Ishikawa (cell line): ENCODE results near the gene WDR4.

ENCODE experiments used
- CEBPB ChIP-seq: IDR thresholded peaks from 2 replicates; pipeline ENCODE4 v1.6.1; 2012
- CREB1 ChIP-seq: IDR thresholded peaks from 2 replicates; pipeline ENCODE4 v1.6.1; 2012; ENCODE audit warnings: low read depth
- EGR1 ChIP-seq: IDR thresholded peaks from 2 replicates; pipeline ENCODE4 v1.6.1; 2012
- EP300 ChIP-seq: IDR thresholded peaks from 2 replicates; pipeline ENCODE4 v1.6.1; 2012; ENCODE audit warnings: borderline replicate concordance
- FOXM1 ChIP-seq: IDR thresholded peaks from 2 replicates; pipeline ENCODE4 v1.6.1; 2012; ENCODE audit warnings: low read depth, borderline replicate concordance
- NFIC ChIP-seq: IDR thresholded peaks from 2 replicates; pipeline ENCODE4 v1.6.1; 2012
- RAD21 ChIP-seq: IDR thresholded peaks from 2 replicates; pipeline ENCODE4 v1.6.1; 2012; ENCODE audit warnings: low read depth
- TAF1 ChIP-seq: IDR thresholded peaks from 2 replicates; pipeline ENCODE4 v1.6.1; 2012; ENCODE audit warnings: low read depth, mild to moderate bottlenecking
- TCF12 ChIP-seq: IDR thresholded peaks from 2 replicates; pipeline ENCODE4 v1.6.1; 2012; ENCODE audit warnings: low read depth
- TEAD4 ChIP-seq: IDR thresholded peaks from 2 replicates; pipeline ENCODE4 v1.6.1; 2012
- YY1 ChIP-seq: IDR thresholded peaks from 2 replicates; pipeline ENCODE4 v1.6.1; 2012; ENCODE audit warnings: low read depth
- ZBTB7A ChIP-seq: IDR thresholded peaks from 2 replicates; pipeline ENCODE4 v1.6.1; 2012; ENCODE audit warnings: low read depth
- TF ChIP-seq, protein P1 (sequence below): IDR thresholded peaks from 2 replicates; pipeline ENCODE4 v1.6.1; 2012; ENCODE audit warnings: low read depth, mild to moderate bottlenecking
- TF ChIP-seq, protein P2 (sequence below): IDR thresholded peaks from 2 replicates; pipeline ENCODE4 v1.6.1; 2012
- TF ChIP-seq, protein P3 (sequence below): IDR thresholded peaks from 2 replicates; pipeline ENCODE4 v1.6.1; 2012

The WDR4 gene

DNA sequence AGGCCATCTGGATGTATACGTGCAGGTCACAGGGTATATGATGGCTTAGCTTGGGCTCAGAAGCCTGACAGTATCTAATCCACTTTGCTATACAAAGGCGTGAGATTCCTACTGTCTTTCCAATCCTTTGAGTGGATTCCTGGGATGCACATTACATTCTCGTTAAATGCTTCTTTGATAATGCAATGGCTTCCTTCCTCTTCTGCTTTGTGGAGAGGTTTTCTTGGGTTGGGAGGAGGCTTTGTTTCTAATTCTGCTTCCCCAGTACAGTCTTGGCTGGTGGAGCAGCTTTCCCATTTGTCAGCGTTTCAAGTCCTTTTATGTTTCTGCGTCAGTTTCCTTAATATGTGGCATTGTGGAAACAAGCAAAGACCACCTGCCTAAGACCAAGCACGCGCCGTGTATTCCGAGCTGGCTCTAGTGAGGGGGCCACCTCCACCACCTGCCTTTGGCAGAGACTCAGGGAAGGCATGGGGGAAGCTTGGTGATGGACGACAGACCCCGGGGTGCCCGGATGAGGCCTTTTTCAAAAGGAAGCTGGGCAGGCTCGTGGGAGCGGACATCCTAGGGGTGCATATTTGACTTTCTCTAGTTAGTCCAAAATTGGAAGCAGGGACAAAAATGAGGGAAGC is 72.7 kb downstream of the WDR4 start:
- no peak for TF ChIP-seq TEAD4
- TF ChIP-seq, protein P1, sequence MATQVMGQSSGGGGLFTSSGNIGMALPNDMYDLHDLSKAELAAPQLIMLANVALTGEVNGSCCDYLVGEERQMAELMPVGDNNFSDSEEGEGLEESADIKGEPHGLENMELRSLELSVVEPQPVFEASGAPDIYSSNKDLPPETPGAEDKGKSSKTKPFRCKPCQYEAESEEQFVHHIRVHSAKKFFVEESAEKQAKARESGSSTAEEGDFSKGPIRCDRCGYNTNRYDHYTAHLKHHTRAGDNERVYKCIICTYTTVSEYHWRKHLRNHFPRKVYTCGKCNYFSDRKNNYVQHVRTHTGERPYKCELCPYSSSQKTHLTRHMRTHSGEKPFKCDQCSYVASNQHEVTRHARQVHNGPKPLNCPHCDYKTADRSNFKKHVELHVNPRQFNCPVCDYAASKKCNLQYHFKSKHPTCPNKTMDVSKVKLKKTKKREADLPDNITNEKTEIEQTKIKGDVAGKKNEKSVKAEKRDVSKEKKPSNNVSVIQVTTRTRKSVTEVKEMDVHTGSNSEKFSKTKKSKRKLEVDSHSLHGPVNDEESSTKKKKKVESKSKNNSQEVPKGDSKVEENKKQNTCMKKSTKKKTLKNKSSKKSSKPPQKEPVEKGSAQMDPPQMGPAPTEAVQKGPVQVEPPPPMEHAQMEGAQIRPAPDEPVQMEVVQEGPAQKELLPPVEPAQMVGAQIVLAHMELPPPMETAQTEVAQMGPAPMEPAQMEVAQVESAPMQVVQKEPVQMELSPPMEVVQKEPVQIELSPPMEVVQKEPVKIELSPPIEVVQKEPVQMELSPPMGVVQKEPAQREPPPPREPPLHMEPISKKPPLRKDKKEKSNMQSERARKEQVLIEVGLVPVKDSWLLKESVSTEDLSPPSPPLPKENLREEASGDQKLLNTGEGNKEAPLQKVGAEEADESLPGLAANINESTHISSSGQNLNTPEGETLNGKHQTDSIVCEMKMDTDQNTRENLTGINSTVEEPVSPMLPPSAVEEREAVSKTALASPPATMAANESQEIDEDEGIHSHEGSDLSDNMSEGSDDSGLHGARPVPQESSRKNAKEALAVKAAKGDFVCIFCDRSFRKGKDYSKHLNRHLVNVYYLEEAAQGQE, result no peak
- no peak for TF ChIP-seq TAF1
- no peak for TF ChIP-seq YY1
- TF ChIP-seq EGR1, result no peak
- TF ChIP-seq TCF12, result no peak
- TF ChIP-seq CEBPB, result no peak
- TF ChIP-seq RAD21, result no peak
- TF ChIP-seq NFIC, result no peak
- TF ChIP-seq, protein P2, sequence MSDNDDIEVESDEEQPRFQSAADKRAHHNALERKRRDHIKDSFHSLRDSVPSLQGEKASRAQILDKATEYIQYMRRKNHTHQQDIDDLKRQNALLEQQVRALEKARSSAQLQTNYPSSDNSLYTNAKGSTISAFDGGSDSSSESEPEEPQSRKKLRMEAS, result no peak

DNA sequence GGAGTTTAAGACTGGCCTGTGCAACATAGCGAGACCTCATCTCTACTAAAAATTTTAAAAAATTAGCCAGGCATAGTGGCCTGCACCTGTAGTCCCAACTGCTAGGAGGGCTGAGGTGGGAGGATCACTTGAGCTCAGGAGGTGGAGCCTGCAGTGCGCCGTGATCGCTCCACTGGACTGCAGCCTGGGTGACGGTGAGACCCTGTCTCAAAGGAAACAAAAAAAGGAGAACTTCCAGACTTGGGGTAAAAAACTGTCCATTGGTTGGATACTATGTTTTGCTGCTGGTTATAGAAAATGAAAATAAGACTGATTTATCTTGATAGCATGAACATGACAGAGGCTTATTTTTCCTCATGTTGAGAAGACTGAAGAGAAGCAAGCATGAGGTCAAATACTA is 79.4 kb downstream of the WDR4 start:
- TF ChIP-seq YY1, result no peak
- TF ChIP-seq ZBTB7A, result no peak
- TF ChIP-seq, protein P2, result no peak
- no peak for TF ChIP-seq EGR1
- no peak for TF ChIP-seq RAD21
- no peak for TF ChIP-seq CREB1
- no peak for TF ChIP-seq TCF12
- no peak for TF ChIP-seq TAF1
- TF ChIP-seq NFIC, result no peak
- TF ChIP-seq, protein P1, result no peak
- no peak for TF ChIP-seq TEAD4
- no peak for TF ChIP-seq CEBPB

DNA sequence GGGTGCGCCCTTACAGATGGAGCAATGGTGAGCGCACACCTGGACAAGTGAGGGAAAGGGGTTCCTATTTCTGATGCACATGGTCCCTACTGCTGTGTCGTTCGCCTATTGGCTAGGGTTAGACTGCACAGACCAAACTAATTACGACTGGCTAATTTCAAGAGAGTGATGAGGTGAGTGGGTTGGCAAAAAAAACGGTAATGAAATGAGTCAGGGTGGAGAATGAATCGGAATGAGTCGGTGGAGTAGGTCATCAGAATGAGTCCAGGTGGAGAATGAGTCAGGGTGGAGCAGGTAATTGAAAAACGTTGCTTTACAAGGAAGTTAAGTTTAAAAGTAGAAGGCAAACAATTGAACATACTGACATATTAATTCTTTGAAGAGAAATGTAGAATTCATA is 79.8 kb downstream of the WDR4 start:
- TF ChIP-seq EGR1 (no peak), ZBTB7A (no peak), TEAD4 (no peak), FOXM1 (no peak), CEBPB (no peak), NFIC (no peak), EP300 (no peak), TAF1 (no peak), YY1 (no peak), TCF12 (no peak), RAD21 (no peak)
- TF ChIP-seq, protein P3, sequence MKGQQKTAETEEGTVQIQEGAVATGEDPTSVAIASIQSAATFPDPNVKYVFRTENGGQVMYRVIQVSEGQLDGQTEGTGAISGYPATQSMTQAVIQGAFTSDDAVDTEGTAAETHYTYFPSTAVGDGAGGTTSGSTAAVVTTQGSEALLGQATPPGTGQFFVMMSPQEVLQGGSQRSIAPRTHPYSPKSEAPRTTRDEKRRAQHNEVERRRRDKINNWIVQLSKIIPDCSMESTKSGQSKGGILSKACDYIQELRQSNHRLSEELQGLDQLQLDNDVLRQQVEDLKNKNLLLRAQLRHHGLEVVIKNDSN, result no peak
- TF ChIP-seq, protein P1, result no peak
